Measurements from ENCODE around the gene PRLR.

The PRLR gene

DNA sequence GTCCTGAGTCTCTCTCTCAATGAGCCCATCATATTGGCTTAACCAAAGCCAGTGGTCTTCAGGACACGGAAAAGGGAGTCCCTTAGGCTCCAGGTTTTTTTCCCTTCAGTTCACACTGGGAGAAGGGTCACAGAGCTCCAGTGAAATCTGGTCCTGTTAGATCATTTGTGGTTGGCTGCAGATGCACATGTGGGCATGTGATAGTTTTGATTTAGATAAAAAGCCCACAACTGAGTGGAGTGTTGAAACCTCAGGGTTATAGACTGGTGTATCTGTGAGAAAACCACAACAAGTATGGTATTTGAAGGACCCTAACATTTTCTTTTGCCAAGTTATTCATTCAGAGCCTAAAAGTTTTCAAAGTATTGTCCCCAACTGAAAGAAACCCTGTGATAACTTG lies 46.7 kb downstream of the PRLR start:
- TF ChIP-seq, protein P1, sequence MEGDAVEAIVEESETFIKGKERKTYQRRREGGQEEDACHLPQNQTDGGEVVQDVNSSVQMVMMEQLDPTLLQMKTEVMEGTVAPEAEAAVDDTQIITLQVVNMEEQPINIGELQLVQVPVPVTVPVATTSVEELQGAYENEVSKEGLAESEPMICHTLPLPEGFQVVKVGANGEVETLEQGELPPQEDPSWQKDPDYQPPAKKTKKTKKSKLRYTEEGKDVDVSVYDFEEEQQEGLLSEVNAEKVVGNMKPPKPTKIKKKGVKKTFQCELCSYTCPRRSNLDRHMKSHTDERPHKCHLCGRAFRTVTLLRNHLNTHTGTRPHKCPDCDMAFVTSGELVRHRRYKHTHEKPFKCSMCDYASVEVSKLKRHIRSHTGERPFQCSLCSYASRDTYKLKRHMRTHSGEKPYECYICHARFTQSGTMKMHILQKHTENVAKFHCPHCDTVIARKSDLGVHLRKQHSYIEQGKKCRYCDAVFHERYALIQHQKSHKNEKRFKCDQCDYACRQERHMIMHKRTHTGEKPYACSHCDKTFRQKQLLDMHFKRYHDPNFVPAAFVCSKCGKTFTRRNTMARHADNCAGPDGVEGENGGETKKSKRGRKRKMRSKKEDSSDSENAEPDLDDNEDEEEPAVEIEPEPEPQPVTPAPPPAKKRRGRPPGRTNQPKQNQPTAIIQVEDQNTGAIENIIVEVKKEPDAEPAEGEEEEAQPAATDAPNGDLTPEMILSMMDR (IDR thresholded peaks at IDR 0.05; ENCODE audit: low read depth, low read length, missing control alignments), result no peak
- DNase-seq (ENCODE audit: low read depth), result no peak
- in situ Hi-C loops (cut with HindIII; ENCODE audit: low sequenced_read_pairs), result no loop called here
- no peak overlapping the region for H3K4me3 ChIP-seq (ENCODE audit: low read depth, low read length)

- DNase-seq (ENCODE audit: low read depth), result peak; percentile 24
- in situ Hi-C loops (cut with HindIII; ENCODE audit: low sequenced_read_pairs), result no loop called here
Observed at GRCh38 chr5:35182910-35183535, 47.3 kb downstream of the PRLR start.

DNA sequence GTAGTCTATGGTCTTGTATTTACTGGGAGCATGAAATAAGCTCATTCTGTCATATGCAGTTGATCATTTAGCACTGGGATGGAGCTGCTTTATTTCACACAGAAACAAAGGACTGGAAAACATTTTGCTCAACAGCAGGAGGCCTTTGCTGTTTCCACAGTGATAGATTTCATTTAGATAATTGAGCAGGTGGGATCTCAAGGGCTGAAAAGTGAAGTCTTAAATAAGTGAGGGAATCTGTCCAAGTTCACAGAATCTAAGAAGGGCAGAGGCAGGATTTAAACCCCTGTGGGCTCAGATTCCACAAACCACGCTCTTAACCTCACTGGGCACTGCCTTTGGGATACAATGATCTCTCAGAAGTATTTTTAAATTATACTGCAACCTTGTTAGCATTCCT lies 47.8 kb downstream of the PRLR start:
- in situ Hi-C loops (cut with HindIII; ENCODE audit: low sequenced_read_pairs), result no loop called here
- H3K4me3 ChIP-seq (ENCODE audit: low read depth, low read length), result no peak overlapping the region
- TF ChIP-seq, protein P1 (IDR thresholded peaks at IDR 0.05; ENCODE audit: low read depth, low read length, missing control alignments), result no peak
- DNase-seq (ENCODE audit: low read depth), result no peak

More at GRCh38 chr5:35182910-35183535, 47.3 kb downstream of the PRLR start:
- no peak overlapping the region for H3K4me3 ChIP-seq (ENCODE audit: low read depth, low read length)
- TF ChIP-seq, protein P1 (IDR thresholded peaks at IDR 0.05; ENCODE audit: low read depth, low read length, missing control alignments), result peak; percentile 70

GRCh38 chr5:35180046-35180445 lies 50.2 kb downstream of the PRLR start:
- TF ChIP-seq, protein P1 (IDR thresholded peaks at IDR 0.05; ENCODE audit: low read depth, low read length, missing control alignments), result no peak
- H3K4me3 ChIP-seq (ENCODE audit: low read depth, low read length), result no peak overlapping the region
- in situ Hi-C loops (cut with HindIII; ENCODE audit: low sequenced_read_pairs), result no loop called here
- no peak for DNase-seq (ENCODE audit: low read depth)

GRCh38 chr5:35177783-35178182 lies 52.5 kb downstream of the PRLR start:
- DNase-seq (ENCODE audit: low read depth), result no peak
- no peak overlapping the region for H3K4me3 ChIP-seq (ENCODE audit: low read depth, low read length)
- in situ Hi-C loops (cut with HindIII; ENCODE audit: low sequenced_read_pairs), result no loop called here
- TF ChIP-seq, protein P1 (IDR thresholded peaks at IDR 0.05; ENCODE audit: low read depth, low read length, missing control alignments), result no peak

DNA sequence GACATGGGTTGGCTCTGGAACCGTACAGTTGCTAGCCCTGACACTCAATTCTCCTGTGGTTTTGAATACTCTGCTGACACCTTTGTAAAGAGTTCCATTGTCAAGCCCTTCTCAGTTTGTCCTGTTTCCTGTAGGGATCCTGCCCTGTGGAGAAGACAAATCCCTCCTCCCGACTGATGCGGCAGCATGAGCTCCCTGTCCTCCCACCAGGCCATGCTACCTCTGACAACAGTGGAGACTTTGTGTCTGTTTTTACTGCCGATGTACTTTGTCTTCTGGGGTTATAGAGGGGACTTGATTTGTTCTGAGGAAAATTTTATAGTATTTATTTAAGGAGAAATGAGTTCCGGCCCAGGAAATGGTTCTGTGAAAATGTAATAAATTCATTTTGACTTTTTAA lies 57.8 kb downstream of the PRLR start:
- DNase-seq (ENCODE audit: low read depth), result no peak
- H3K4me3 ChIP-seq (ENCODE audit: low read depth, low read length), result no peak overlapping the region
- in situ Hi-C loops (cut with HindIII; ENCODE audit: low sequenced_read_pairs), result no loop called here
- TF ChIP-seq, protein P1 (IDR thresholded peaks at IDR 0.05; ENCODE audit: low read depth, low read length, missing control alignments), result no peak

All from astrocyte of the cerebellum (primary cell).